ENCODE measurements around the gene DPM3. TPM values are rescaled to one million over a fixed set of nuclear protein-coding genes. Genes with fewer than 3 reads are reported as not detected.

The DPM3 gene
- total and polyA plus RNA-seq, 2 experiments from 2014 or later: 13.6 to 71.4 TPM

GRCh38 chr1:155169541-155169940 lies 29.2 kb upstream of the DPM3 start (continued):
- TF ChIP-seq ZNF462 (CRISPR knock-in tag; IDR thresholded peaks at IDR 0.05): no peak
- TF ChIP-seq ZNF114 (CRISPR knock-in tag; IDR thresholded peaks at IDR 0.05): no peak
- TF ChIP-seq REST (IDR thresholded peaks at IDR 0.05; ENCODE audit: unreplicated experiment): no peak
- TF ChIP-seq STAT1 (IDR thresholded peaks at IDR 0.05; ENCODE audit: unreplicated experiment): no peak
- TF ChIP-seq CTCF (conservative IDR thresholded peaks at IDR 0.05; ENCODE audit: low read depth in 2 of 2): no peak
